Islet precursor cell (in vitro differentiated cells): Measurements from ENCODE around the gene PDE4C.

ENCODE experiments used
- DNase-seq: peaks from one replicate; pipeline ENCODE4 v3.0.0-alpha.2; 2018

Gene PDE4C

DNA sequence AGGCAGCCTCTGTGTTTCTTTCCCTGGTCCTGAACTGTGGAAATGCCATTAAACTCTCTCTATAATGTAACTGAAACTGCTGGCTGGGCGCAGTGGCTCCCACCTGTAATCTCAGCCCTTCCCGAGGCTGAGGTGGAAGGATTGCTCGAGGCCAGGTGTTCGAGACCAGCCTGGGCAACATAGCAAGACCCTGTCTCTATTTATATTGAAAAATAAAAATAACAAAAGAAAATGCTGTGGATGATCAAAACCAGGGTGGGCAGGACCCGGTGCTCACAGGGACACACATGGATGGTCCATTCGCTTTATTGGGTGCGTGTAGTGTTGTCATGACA is 29.8 kb downstream of the PDE4C start:
- DNase-seq, result no peak

- peak; percentile 81 for DNase-seq
Measured at GRCh38 chr19:18194554-18195238, 31.5 kb downstream of the PDE4C start.

DNA sequence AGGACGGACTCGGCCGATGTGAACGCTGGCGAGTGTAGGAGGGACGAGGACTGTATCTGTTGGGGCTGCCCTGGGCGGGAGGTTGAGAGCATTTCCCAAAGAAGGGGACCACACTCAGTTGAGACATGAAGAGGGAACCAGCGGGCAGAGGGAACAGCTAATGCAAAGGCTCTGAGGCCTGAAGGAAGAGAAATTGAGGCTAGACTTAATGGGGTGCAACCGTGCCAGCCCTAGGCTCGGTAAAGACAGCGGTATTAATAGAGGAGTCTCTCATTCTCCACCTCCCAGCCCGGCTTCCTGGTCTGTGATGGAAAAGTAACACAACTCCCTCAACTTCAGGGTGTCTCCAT is 32.1 kb downstream of the PDE4C start:
- DNase-seq, result no peak

- peak; percentile 60 for DNase-seq
Measured at GRCh38 chr19:18193388-18194180, 32.7 kb downstream of the PDE4C start.

DNA sequence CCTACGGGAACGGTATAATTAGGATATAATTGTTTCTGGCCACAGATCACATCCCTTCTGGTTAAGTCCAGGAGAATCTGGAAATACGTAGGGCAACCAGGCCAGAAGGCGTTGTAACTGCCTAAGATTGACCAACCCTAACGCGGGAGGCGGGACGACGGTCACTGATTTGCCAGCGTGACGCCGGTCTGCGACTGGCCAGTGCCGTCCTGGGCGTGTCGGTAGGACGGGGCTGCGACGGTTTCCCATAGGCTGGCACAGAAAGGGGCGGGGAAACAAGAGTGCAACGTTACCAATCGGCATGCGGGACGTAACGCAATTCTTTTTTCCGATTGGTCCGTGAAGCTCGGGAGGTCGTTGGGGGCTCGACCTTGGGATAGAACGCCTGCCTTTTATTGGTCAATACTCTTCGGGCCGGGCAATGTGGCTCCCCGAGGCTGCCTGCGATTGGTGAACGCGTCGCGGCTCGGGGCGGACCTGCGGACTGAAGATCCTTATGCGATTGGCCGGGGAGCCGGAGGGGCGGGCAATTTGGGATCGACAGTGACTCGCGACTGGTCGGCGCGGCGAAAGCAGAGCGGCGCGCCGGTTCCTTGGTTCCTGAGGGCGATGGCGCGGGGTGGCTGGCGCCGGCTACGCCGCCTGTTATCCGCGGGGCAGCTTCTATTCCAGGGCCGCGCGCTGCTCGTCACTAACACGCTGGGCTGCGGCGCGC is 33.4 kb downstream of the PDE4C start, which contains the start of gene MPV17L2:
Gene MPV17L2 (plus strand): TSS at position 546 of the 715 bp plus-strand sequence. CDS start 64 bp downstream, at position 610.
- DNase-seq, result peak; percentile 100

DNA sequence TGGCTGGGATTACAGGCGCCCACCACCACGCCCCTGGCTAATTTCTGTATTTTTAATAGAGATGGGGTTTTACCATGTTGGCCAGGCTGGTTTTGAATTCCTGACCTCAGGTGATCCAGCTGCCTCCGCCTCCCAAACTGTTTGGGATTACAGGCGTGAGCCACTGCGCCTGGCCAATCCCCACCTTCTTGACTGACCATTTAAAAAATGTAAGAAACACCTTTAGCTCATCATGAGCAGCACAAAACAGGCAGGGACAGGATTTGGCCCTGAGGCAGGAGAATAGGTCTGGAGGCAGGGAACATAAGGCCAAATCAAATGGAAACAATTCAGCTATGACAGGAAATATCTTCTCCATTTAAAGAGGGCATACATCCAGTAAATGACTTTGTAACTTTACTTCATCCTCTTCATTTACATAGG is 34.6 kb downstream of the PDE4C start:
- no peak for DNase-seq

GRCh38 chr19:18190278-18190677 is 36.0 kb downstream of the PDE4C start:
- no peak for DNase-seq

GRCh38 chr19:18185538-18185937 is 40.7 kb downstream of the PDE4C start:
- DNase-seq, result peak; percentile 35

DNA sequence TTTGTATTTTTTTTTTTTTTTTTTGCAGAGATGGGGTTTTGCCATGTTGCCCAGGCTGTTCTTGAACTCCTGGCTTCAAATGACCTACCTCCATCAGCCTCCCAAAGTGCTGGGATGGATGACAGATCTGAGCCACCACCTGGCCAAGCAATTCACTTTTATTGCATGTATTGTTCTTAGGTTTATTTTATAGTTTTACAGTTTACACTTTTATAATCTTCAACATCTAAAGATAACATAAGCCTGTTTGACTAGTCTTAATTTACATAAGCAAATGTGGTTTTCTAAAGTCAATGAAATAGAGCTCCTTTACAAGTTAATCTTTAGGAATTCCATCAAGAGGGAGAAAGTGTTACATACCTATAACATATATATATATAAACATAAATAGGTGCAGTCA is 42.7 kb downstream of the PDE4C start:
- no peak for DNase-seq

DNA sequence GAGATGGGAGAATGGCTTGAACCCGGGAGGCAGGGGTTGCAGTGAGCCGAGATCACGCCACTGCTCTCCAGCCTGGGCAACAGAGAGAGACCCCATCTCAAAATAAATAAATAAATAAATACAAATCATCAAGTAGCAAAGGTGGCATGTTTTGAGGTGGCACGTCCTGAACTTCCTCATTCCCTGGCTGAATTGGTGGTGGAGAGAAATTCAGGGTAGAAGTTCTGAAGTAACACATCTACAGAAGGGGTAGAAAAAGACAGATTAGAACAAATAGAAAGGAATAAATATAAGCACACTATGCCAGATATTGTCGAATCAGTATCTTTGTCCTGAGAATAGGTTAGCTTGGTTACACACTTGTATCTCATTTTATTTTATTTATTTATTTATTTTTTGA is 46.3 kb downstream of the PDE4C start:
- DNase-seq, result no peak

GRCh38 chr19:18176367-18177310 is 49.6 kb downstream of the PDE4C start:
- no peak for DNase-seq

GRCh38 chr19:18174983-18175382 is 51.3 kb downstream of the PDE4C start:
- DNase-seq, result no peak
